AG04449 (cell line): ENCODE measurements around the gene ATXN1.

Source experiments
- CTCF ChIA-PET: fragments of 350-600 bp; formaldehyde crosslinking; extraction: SDS; loops from one replicate; lab custom pipeline; 2021; ENCODE audit warnings: antibody characterized with exemption; lab: Yijun Ruan, JAX
- POLR2A ChIA-PET: fragments of 400-600, 350-600 bp; formaldehyde crosslinking; extraction: SDS; loops from one replicate; lab custom pipeline; 2020; ENCODE audit warnings: antibody characterized with exemption, inconsistent platforms; lab: Yijun Ruan, JAX
- DNase-seq: peaks from one replicate; pipeline ENCODE4 v3.0.0-alpha.2; 2010; ENCODE audit warnings: low read depth, low spot score
- H3K4me3 ChIP-seq: 2 replicates; pipeline ENCODE4 v1.5.1; 2011; ENCODE audit warnings: low read depth, mild to moderate bottlenecking, control low read depth, low read length
- TF ChIP-seq, protein P1 (sequence below): IDR thresholded peaks from one replicate; pipeline ENCODE4 v1.5.1; 2011; ENCODE audit warnings: mild to moderate bottlenecking, moderate library complexity, low read length, control low read depth, inconsistent platforms; ENCODE audit not compliant: insufficient read depth; ENCODE audit errors: missing control alignments

Gene ATXN1

DNA sequence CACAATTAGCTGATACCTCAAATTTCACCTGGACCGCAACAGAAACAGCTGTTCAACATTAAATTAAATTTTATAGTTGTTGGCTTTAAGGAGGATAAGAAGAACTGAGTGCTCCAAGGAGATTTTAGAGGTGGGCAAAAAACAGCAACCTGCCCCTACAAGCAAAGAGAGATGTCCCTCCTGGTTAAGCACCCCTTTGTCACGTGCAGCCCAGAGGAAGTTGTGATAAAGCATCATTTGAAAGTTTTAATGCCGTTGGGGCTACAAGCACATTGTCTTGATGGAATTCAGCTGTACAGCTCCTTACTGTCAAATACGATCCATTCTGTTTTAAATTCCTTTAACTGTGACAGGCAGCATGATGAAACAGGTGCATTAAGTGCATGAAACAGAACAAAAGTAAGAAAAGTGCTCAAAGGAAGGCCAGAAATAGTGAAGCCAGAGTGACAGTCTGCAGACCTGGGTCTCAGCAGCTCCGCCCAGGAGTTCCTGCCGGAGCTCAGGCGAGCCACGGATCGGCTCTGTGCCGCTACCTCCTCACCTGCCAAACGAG lies 327.8 kb downstream of the ATXN1 start:
- POLR2A ChIA-PET: no interaction called here
- CTCF ChIA-PET: interaction anchor here (0.7 to 1.1 kb wide), 3 partner anchors 21 to 30 kb away, joined by 3 read pairs; no protein-coding TSS in a partner anchor
- TF ChIP-seq, protein P1, sequence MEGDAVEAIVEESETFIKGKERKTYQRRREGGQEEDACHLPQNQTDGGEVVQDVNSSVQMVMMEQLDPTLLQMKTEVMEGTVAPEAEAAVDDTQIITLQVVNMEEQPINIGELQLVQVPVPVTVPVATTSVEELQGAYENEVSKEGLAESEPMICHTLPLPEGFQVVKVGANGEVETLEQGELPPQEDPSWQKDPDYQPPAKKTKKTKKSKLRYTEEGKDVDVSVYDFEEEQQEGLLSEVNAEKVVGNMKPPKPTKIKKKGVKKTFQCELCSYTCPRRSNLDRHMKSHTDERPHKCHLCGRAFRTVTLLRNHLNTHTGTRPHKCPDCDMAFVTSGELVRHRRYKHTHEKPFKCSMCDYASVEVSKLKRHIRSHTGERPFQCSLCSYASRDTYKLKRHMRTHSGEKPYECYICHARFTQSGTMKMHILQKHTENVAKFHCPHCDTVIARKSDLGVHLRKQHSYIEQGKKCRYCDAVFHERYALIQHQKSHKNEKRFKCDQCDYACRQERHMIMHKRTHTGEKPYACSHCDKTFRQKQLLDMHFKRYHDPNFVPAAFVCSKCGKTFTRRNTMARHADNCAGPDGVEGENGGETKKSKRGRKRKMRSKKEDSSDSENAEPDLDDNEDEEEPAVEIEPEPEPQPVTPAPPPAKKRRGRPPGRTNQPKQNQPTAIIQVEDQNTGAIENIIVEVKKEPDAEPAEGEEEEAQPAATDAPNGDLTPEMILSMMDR: no peak
- H3K4me3 ChIP-seq: no peak overlapping the region
- no peak for DNase-seq

DNA sequence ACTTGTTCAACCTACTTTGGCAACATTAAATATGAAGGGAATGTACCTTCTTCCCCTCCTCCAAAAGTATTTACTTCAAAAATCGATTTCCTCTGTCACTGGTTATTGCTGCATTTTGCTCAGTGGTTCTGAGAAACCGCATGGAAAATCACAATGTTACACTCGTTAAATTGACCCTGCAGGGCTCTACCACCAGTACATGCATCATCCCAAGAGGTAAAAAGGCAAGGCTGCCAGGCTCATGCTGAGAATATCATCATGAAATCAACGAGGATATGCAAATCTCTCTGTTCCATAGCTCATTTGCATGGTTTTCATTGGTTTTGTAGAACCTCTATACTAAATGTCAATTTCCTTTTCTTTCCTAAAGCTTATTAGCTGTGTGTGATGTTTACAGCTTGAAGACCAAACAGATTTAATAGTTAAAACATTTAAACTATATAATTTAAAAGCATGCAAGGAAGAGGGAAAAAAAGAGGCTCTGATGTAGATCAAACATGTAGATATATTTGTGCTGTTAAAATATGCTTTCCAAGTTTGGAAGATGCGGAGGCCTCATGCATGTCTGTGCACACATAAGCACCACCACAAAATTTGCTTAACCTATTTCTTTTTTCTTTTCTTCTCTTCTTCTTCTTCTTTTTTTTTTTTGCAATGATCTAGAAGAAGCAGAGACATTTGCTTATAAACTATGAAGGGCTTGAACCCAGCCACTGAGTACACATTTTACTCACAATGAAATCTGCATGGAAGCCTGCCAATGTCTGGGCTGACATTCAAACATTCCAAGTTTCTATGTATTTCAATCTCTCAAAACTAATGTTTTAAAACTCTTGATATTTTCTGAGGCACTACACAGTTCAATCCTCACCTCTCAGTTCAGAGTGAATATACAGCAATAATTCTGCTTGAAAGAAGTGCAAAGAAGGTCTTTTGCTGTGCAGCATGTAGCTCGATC lies 328.9 kb downstream of the ATXN1 start:
- ChIA-PET POLR2A (no interaction called here), CTCF (interaction anchor here (0.6 to 1.1 kb wide), 5 partner anchors 10 to 101 kb away, joined by 3 read pairs; no protein-coding TSS in a partner anchor)
- DNase-seq: no peak
- TF ChIP-seq, protein P1: no peak
- H3K4me3 ChIP-seq: no peak overlapping the region

DNA sequence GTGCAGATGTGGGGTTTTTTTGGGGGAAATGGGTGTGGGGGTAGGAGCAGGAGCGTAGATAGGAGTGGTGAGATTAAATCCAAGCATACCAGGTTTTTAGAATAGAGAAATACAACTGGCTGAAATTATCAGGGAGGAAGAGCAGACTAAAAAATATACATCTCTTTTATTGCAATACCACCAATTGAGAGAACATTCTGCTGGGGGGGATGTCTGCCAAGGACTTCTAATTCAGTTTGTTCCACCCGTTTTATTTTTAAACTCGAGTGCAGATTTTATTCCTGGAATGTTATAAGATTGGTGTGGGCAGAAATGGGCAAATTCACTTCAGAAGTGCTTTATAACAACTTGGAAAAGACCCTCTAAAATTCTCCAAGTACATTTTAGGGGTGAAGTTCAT lies 330.2 kb downstream of the ATXN1 start:
- H3K4me3 ChIP-seq: no peak overlapping the region
- no peak for DNase-seq
- CTCF ChIA-PET: no interaction called here
- POLR2A ChIA-PET: no interaction called here
- TF ChIP-seq, protein P1: no peak

DNA sequence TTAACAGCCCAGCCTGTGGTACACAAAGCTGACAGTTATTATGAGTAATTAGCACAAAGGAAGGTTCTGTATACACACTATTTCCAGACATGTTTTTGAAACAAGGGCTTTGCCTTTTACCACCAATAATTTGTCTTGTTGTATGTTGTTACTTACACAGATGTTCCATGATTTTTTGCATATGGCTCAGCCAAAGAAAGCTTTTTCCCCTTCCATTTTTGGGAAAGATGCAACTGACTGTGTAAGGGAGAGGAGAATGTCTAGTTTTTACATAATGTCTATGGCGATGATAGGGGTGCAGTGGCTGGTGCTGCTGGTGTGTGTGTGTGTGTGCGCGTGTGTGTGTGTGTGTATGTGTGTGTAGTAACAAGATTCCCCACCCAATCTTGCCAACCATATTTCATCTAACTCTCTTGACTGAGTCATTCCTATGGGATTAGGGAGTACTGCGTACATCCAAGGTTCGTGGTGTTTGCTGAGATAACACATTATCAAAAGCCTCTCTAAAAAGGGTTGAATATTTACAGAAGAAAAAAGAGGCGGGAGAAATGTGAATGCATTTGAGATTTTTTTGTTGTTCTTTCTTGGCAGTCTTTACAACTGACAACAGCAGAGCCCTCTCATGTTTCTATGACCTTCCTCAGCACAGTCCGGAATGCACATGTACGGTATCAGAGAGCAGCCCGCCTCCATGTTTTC lies 330.7 kb downstream of the ATXN1 start:
- ChIA-PET CTCF (interaction anchor here (1.0 to 1.2 kb wide), 4 partner anchors 10 to 145 kb away, joined by 3 read pairs; no protein-coding TSS in a partner anchor), POLR2A (no interaction called here)
- DNase-seq: no peak
- no peak overlapping the region for H3K4me3 ChIP-seq
- TF ChIP-seq, protein P1: no peak

DNA sequence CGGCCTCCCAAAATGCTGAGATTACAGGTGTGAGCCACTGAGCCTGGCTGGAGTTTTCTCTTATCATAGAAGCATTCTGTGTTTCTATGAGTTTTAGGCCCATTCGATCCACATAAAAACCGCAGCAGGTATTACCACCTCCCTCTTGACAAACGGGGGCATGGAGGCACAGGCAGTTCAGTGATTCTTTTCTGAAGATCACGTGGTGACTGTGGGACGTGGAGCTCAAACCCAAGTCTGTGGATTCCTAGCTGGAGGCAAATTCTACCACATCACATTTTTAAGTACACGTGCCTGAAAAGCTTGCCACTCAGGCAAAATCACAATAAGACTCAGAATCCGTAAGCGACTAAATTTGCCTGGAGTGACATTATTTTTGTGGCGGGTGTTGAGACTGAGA lies 331.6 kb downstream of the ATXN1 start:
- CTCF ChIA-PET: interaction anchor here (1.0 to 1.2 kb wide), 4 partner anchors 9 to 144 kb away, joined by 3 read pairs; no protein-coding TSS in a partner anchor
- POLR2A ChIA-PET: no interaction called here
- TF ChIP-seq, protein P1: no peak
- DNase-seq: no peak
- no peak overlapping the region for H3K4me3 ChIP-seq
